Mucosa of descending colon (tissue), 3 donors: ENCODE measurements around the gene DCP1A. TPM values are rescaled to one million over a fixed set of nuclear protein-coding genes. Genes with fewer than 3 reads are reported as not detected.

Experiments
- ATAC-seq: fragments of 200-7000 bp; cut with Tn5 transposase; one replicate; pipeline ENCODE4 v1.9.1; 2020; ENCODE audit warnings: mild to moderate bottlenecking, moderate library complexity
- DNase-seq, 3 donors: peaks; one replicate each; pipeline ENCODE4 v3.0.0-alpha.2; 2020
- H3K36me3 ChIP-seq: fragments of 200-600 bp; one replicate; pipeline ENCODE4 v1.8.0; 2021; ENCODE audit warnings: low read depth, mild to moderate bottlenecking
- H3K4me1 ChIP-seq: fragments of 200-600 bp; one replicate; pipeline ENCODE4 v1.8.0; 2021; ENCODE audit warnings: low read depth, mild to moderate bottlenecking
- H3K4me3 ChIP-seq: fragments of 200-600 bp; one replicate; pipeline ENCODE4 v1.8.0; 2021; ENCODE audit warnings: mild to moderate bottlenecking
- H3K9me3 ChIP-seq: fragments of 200-600 bp; one replicate; pipeline ENCODE4 v1.8.0; 2021; ENCODE audit warnings: mild to moderate bottlenecking
- CTCF ChIP-seq: fragments of 200-600 bp; IDR thresholded peaks from one replicate; pipeline ENCODE4 v1.8.0; 2022; ENCODE audit warnings: antibody characterized with exemption, mild to moderate bottlenecking
- intact Hi-C, 2 donors: fragments of 100-400 bp; cut with DNase I in 1 of 2; cut with micrococcal nuclease in 1 of 2; formaldehyde crosslinking; loops; one replicate each; pipeline versions ENCODE4 v1.11.0 to v1.11.1; 2022; cut with DNase I, micrococcal nuclease
- total RNA-seq, 3 donors: library from RNA; stranded (reverse); fragmentation: NEBNext Ultra II Directional in 2 of 3; extraction: Animal tissue kit (Norgen Biotek cat#: 25700) in 2 of 3; gene quantifications; one replicate each; pipeline versions ENCODE4 v1.2.1 to v1.2.4, GENCODE V29; 2021 to 2023
- donor health status: DM: no; HTN: no; CAD: no; lungs with moderate emphysema.
- donor health status: DM: no; HTN: no; CAD: no.
- donor health status: DM: no; HTN: yes; CAD: no.

Gene DCP1A
- total RNA-seq, 3 donors from 2014 or later = 20.7 to 28.2 (median 21.3) TPM

GRCh38 chr3:53263907-53264306, 83.4 kb downstream of the DCP1A start:
- TF ChIP-seq CTCF = no peak
- Histone ChIP-seq H3K4me1 (no peaks in the 10 kb centered on the region), H3K36me3 (no peaks in the 10 kb centered on the region), H3K9me3 (no peaks in the 10 kb centered on the region), H3K4me3 (no peak overlapping the region)
- intact Hi-C loops = no loop called here
- no peak for ATAC-seq
- DNase-seq = no peak

DNA sequence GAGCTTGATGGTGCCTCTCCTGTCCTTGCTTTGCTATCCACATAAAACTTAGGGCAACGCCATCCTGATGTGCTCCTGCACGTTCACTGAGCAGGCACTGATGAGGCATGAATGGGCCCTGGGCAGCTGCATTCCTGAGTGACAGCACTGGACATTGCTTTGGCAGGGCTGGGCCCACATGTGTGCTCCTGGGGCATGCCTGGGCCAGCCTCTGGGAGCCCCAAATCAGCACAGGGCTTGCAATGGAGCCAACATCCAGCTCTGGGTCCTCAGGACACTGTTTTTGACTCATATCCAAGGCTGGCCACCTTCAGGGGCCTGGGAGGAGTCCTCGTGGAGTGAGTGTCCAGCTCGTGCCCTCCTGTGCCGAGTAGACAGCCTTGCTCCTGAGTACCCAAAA, 85.6 kb downstream of the DCP1A start:
- ATAC-seq (no peak), DNase-seq (no peak)
- H3K9me3 ChIP-seq = no peaks in the 10 kb centered on the region
- intact Hi-C loops = no loop called here
- H3K36me3 ChIP-seq = no peaks in the 10 kb centered on the region
- no peak for TF ChIP-seq CTCF
- no peaks in the 10 kb centered on the region for H3K4me1 ChIP-seq
- no peak overlapping the region for H3K4me3 ChIP-seq

DNA sequence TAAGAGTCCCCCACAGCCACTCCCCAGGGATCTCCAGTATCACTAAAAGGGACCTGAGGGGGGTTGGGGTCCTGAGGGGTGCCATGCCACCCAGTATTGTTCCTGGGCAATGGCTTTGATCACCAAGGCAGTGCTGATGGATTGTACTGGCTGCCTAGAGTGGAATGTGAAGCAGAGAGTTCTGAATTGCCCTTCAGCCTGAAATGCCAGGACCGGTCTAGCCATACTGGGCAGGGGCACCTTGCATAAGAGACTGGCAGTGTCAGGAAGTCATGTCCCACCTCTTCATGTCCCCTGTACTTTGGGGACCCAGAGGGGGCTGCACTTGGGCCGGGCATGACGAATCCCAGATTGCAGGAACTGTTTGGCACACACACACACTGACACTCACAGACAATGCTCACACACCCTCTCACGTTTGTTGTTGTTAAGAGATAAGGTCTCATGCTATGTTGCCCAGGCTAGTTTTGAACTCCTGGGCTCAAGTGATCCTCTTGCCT, 87.0 kb downstream of the DCP1A start:
- TF ChIP-seq CTCF = no peak
- no peak for ATAC-seq
- intact Hi-C loops = no loop called here

DNA sequence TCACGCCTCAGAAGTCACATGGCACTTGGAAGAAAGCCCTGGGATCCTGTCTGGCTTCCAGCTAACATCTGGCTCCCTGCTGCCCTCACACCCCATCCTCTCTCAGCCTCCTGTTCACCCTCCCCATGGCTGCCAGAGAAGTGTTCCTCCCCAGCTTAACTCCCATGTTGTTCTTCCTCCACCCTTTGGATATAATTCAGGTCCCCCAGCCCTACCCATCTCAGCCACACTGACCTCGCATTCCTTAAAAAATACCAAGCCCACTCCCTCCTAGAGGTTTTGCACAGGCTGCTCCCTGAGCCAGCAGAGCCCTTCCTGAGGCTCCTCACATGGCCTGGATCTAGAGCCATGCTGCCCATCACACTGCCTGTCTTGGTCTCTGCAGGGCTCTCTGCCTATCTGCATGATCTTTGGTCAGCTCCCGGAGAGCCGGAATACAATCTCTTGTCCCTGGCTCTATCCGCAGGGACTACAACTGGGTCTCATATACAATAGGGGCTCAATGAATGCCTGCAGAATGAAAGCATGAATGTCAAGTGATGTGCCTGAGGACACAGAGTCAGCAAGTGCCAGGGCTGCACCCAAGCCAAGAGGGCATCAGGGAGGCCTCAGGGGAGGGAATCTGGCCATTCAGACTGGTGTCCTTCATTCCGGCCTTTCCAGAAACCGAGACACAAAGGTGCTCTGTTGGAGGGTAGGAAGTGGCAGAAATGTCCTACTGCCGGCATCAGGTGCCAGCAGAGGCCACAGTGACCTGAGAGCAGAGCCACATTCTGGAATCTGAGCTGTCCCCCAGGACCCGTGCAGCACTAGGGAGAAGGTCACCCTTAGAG, 87.7 kb downstream of the DCP1A start:
- ATAC-seq = no peak
- intact Hi-C loops = no loop called here
- no peak for DNase-seq
- Histone ChIP-seq H3K36me3 (no peaks in the 10 kb centered on the region), H3K9me3 (no peaks in the 10 kb centered on the region), H3K4me3 (no peak overlapping the region), H3K4me1 (peaks cover 2% of the 10 kb centered on the region)
- no peak for TF ChIP-seq CTCF

More for the DNA sequence above, 87.0 kb downstream of the DCP1A start:
- H3K36me3 ChIP-seq = no peaks in the 10 kb centered on the region
- H3K4me1 ChIP-seq = no peaks in the 10 kb centered on the region
- no peak overlapping the region for H3K4me3 ChIP-seq
- no peak for DNase-seq
- H3K9me3 ChIP-seq = no peaks in the 10 kb centered on the region

- Histone ChIP-seq H3K4me3 (no peak overlapping the region), H3K9me3 (no peaks in the 10 kb centered on the region), H3K36me3 (no peaks in the 10 kb centered on the region), H3K4me1 (peaks cover 10% of the 10 kb centered on the region)
- ATAC-seq = no peak
- intact Hi-C loops = no loop called here
- DNase-seq = no peak
- TF ChIP-seq CTCF = no peak
Measured at GRCh38 chr3:53258600-53259426, 88.5 kb downstream of the DCP1A start.
